A549 (cell line): Measurements from ENCODE around the gene CHI3L1.

Experiments used
- MAX ChIP-seq: IDR thresholded peaks from 2 replicates; pipeline ENCODE4 v1.6.1; 2012
- TF ChIP-seq, protein P1 (sequence below): fragments of >200 bp; sonication (Bioruptor Twin); formaldehyde crosslinking; IDR thresholded peaks from 3 replicates; pipeline ENCODE4 v1.5.1; 2016

DNA sequence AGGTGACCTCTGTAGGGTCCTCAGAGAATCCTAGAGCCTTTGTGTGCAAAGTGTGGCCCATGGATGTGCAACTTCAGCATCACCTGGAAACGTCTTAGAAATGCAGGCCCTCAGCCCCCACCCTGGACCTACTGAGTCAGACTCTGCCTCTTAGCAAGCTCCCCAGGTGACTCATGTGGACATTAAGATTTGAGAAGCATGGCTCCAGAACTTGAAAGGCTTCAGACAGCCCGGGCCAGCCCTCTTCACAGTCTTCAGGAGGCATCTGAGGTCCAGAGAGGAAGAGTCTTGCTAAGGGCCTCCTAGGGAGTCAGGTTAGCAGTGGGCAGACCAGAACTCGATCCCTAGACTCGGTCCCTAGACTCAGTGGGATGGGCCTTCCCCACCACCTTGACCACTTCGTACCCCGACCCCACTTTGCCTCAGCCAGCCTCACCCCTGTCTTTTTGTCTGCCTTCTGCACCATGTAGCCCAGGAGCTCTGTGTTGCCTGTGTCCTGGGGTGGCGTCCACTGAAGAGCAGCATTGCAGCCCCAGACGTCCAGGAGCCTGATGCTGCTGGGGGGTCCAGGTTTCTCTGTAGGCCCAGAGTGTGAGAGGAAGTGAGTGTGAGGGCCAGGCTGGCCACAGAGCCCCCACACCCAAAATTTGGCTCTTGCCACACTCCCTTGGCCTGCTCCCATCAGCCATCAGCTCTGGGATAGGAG is 15.7 kb downstream of the CHI3L1 start:
- TF ChIP-seq, protein P1, sequence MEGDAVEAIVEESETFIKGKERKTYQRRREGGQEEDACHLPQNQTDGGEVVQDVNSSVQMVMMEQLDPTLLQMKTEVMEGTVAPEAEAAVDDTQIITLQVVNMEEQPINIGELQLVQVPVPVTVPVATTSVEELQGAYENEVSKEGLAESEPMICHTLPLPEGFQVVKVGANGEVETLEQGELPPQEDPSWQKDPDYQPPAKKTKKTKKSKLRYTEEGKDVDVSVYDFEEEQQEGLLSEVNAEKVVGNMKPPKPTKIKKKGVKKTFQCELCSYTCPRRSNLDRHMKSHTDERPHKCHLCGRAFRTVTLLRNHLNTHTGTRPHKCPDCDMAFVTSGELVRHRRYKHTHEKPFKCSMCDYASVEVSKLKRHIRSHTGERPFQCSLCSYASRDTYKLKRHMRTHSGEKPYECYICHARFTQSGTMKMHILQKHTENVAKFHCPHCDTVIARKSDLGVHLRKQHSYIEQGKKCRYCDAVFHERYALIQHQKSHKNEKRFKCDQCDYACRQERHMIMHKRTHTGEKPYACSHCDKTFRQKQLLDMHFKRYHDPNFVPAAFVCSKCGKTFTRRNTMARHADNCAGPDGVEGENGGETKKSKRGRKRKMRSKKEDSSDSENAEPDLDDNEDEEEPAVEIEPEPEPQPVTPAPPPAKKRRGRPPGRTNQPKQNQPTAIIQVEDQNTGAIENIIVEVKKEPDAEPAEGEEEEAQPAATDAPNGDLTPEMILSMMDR, result no peak
- TF ChIP-seq MAX, result no peak
